Upper lobe of left lung (tissue), 6 donors: ENCODE data around the gene KRTAP4-4. TPM values are rescaled to one million over a fixed set of nuclear protein-coding genes. Genes with fewer than 3 reads are reported as not detected.

ENCODE experiments used
- ATAC-seq, 2 donors: fragments of 200-7000 bp; cut with Tn5 transposase; one replicate each; pipeline ENCODE4 v1.9.1; 2022; ENCODE audit warnings: mild to moderate bottlenecking in 2 of 2, moderate library complexity in 2 of 2; ENCODE audit not compliant: low FRiP score in 2 of 2
- DNase-seq, 2 donors: peaks; one replicate each; pipeline ENCODE4 v3.0.0-alpha.2; 2019 to 2020
- H3K27ac ChIP-seq, 4 donors: fragments of 200-600 bp; sonication (generic); one replicate each; pipeline ENCODE4 v1.5.1; 2016 to 2019
- H3K27me3 ChIP-seq, 4 donors: fragments of 200-600 bp; sonication (generic); one replicate each; pipeline ENCODE4 v1.5.1; 2017 to 2019
- H3K36me3 ChIP-seq, 4 donors: fragments of 200-600 bp; sonication (generic); one replicate each; pipeline ENCODE4 v1.5.1; 2016 to 2019
- H3K4me1 ChIP-seq, 4 donors: fragments of 200-600 bp; sonication (generic); one replicate each; pipeline ENCODE4 v1.5.1; 2018 to 2019
- H3K4me3 ChIP-seq, 4 donors: fragments of 200-600 bp; sonication (generic); one replicate each; pipeline ENCODE4 v1.5.1; 2017 to 2019; ENCODE audit warnings: mild to moderate bottlenecking in 2 of 4, moderate library complexity in 1 of 4
- H3K9me3 ChIP-seq, 4 donors: fragments of 200-600 bp; sonication (generic); one replicate each; pipeline ENCODE4 v1.5.1; 2018 to 2019
- EP300 ChIP-seq, 4 donors: sonication (generic); formaldehyde crosslinking; IDR thresholded peaks; one replicate each; pipeline ENCODE4 v1.5.1; 2017; ENCODE audit warnings: antibody characterized with exemption in 4 of 4, control low read depth in 2 of 4
- POLR2A ChIP-seq, 4 donors: fragments of 450-650 bp; IDR thresholded peaks; one replicate each; pipeline ENCODE4 v1.5.1; 2016 to 2017; ENCODE audit warnings: antibody characterized with exemption in 4 of 4, mild to moderate bottlenecking in 2 of 4
- POLR2AphosphoS5 ChIP-seq, 2 donors: sonication (generic); formaldehyde crosslinking; IDR thresholded peaks; one replicate each; pipeline ENCODE4 v1.5.1; 2017; ENCODE audit warnings: antibody characterized with exemption in 2 of 2
- WGBS, 2 donors: methylation state at CpG; one replicate each; pipeline ENCODE4 v1.1.5; 2017 to 2018; 5-methylcytosine and 5-hydroxymethylcytosine counted together
- total RNA-seq, 6 donors: library from RNA; depleted of rRNA in 4 of 6; stranded (reverse); fragments of >200 nt in 4 of 6; gene quantifications; one replicate each; pipeline versions ENCODE4 v1.1.0 to v1.2.1, GENCODE V29; 2016 to 2021
- TF ChIP-seq, protein P1 (sequence below), 6 experiments: fragments of 450-650 bp in 4 of 6; fragments of 200-600 bp in 2 of 6; sonication (generic) in 2 of 6; IDR thresholded peaks; one replicate each; pipeline ENCODE4 v1.5.1; 2016 to 2019; ENCODE audit warnings: antibody characterized with exemption in 6 of 6
- donor health status: DM: no; HTN: no; CAD: no; lungs with moderate emphysema.
- donor health status: DM: no; HTN: yes; CAD: no; lungs with severe emphysema.

The KRTAP4-4 gene
- total RNA-seq, 6 donors from 2014 or later: not detected

DNA sequence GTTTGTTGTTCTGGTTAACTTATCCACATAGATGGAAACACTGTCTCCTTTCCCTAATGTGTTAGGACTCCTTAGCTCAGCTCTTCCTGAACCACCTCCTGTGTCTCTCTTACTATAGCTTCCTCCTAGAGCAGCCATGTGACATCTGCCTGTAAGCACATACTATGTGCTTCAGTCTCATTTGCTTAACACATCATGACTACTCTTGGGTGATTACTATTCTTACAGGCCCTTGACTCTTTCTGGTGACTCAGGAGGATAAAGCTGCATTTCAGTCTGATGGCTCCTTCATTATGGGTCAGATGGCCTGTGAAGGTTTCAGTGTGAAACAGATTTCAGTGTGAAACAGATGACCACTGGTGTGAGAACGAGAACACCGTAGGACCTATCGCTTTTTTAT is 17.8 kb upstream of the KRTAP4-4 start:
- H3K27me3 ChIP-seq: no peaks in the 10 kb centered on the region
- ATAC-seq (peak in 1 of 2 donors; percentile 50), DNase-seq (no peak)
- no peaks in the 10 kb centered on the region for H3K36me3 ChIP-seq
- 91 to 94% methylated on average over 3 of the region's 3 CpGs for WGBS, 2 donors
- no peak overlapping the region for H3K27ac ChIP-seq
- no peaks in the 10 kb centered on the region for H3K4me1 ChIP-seq
- H3K4me3 ChIP-seq: no peak overlapping the region
- TF ChIP-seq, protein P1, sequence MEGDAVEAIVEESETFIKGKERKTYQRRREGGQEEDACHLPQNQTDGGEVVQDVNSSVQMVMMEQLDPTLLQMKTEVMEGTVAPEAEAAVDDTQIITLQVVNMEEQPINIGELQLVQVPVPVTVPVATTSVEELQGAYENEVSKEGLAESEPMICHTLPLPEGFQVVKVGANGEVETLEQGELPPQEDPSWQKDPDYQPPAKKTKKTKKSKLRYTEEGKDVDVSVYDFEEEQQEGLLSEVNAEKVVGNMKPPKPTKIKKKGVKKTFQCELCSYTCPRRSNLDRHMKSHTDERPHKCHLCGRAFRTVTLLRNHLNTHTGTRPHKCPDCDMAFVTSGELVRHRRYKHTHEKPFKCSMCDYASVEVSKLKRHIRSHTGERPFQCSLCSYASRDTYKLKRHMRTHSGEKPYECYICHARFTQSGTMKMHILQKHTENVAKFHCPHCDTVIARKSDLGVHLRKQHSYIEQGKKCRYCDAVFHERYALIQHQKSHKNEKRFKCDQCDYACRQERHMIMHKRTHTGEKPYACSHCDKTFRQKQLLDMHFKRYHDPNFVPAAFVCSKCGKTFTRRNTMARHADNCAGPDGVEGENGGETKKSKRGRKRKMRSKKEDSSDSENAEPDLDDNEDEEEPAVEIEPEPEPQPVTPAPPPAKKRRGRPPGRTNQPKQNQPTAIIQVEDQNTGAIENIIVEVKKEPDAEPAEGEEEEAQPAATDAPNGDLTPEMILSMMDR (IDR thresholded peaks at IDR 0.05): no peak
- no peak for TF ChIP-seq POLR2AphosphoS5 (IDR thresholded peaks at IDR 0.05)
- TF ChIP-seq EP300 (IDR thresholded peaks at IDR 0.05): no peak
- TF ChIP-seq POLR2A (IDR thresholded peaks at IDR 0.05): no peak
- no peaks in the 10 kb centered on the region for H3K9me3 ChIP-seq

DNA sequence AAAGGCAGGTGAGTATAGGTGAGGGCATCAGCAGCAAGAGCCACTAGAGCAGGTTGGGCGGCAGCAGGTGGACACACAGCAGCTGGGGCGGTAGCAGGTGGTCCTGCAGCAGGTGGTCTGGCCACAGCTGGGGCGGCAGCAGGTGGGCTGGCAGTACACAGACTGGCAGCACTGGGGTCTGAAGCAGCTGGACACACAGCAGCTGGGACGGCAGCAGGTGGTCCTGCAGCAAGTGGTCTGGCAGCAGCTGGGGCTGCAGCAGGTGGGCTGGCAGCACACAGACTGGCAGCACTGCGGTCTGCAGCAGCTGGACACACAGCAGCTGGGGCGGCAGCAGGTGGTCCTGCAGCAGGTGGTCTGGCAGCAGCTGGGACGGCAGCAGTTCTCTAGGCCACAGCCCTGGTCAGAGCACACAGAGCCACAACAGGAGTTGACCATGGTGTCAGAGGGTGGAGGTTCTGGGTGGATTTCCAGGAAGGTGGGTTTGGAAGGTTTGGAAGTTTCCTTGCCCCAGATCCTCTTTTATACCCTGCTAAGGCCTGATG is 17.3 kb upstream of the KRTAP4-4 start, which contains the start of gene KRTAP4-2:
Gene KRTAP4-2, minus strand, starts transcription at position 495 of the 545 bp plus-strand sequence. Its CDS starts 57 bp downstream, at position 438.
- ATAC-seq (no peak), DNase-seq (peak in 1 of 2 donors; percentile 56)
- H3K4me3 ChIP-seq: no peak within 1 kb of the TSS
- 86 to 92% methylated on average over 4 to 7 of the region's 7 CpGs for WGBS, 2 donors
- H3K27me3 ChIP-seq: no peaks in the 10 kb centered on the region
- no peaks in the 10 kb centered on the region for H3K36me3 ChIP-seq
- no peak within 1 kb of the TSS for H3K27ac ChIP-seq
- TF ChIP-seq POLR2AphosphoS5 (IDR thresholded peaks at IDR 0.05): no peak
- no peak for TF ChIP-seq EP300 (IDR thresholded peaks at IDR 0.05)
- TF ChIP-seq POLR2A (IDR thresholded peaks at IDR 0.05): no peak
- TF ChIP-seq, protein P1 (IDR thresholded peaks at IDR 0.05): no peak
- H3K9me3 ChIP-seq: no peaks in the 10 kb centered on the region
- H3K4me1 ChIP-seq: no peaks in the 10 kb centered on the region

DNA sequence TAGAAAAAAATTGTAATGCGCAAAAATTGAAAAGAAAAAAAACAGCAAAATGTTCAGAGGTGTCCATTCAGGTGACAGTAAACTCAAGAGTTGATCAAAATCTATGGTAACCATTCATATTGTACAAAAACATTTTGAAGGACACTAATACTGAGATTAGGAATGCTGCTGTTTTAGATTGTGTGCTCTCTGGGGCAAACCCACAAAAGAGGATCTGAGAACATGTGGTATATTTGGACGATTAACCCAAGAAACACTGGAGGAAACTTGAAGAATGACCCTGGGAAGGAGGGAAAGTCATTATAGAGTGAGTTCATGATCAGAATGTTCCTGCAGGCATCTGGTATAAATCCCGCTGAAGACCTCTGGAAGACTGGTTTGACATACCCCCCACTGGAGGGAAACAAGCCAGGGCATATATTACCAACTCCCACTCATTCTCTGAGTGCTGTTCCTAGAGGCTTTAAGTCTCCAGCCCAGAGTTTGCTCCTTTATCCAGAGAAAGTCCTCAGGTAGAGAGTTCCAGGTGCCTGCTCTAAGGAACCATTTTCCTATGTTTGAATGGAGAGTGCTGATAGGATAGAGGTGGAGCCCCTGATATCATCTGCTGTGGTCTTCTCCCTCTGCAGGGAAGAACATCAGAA is 16.3 kb upstream of the KRTAP4-4 start:
- WGBS, 2 donors: 74 to 82% methylated on average over 3 of the region's 3 CpGs
- H3K4me1 ChIP-seq: no peaks in the 10 kb centered on the region
- H3K4me3 ChIP-seq: no peak overlapping the region
- H3K27ac ChIP-seq: no peak overlapping the region
- no peaks in the 10 kb centered on the region for H3K9me3 ChIP-seq
- H3K27me3 ChIP-seq: no peaks in the 10 kb centered on the region
- H3K36me3 ChIP-seq: no peaks in the 10 kb centered on the region
- ATAC-seq: no peak
- DNase-seq: no peak
- TF ChIP-seq EP300 (IDR thresholded peaks at IDR 0.05): no peak
- TF ChIP-seq, protein P1 (IDR thresholded peaks at IDR 0.05): no peak
- TF ChIP-seq POLR2A (IDR thresholded peaks at IDR 0.05): no peak
- TF ChIP-seq POLR2AphosphoS5 (IDR thresholded peaks at IDR 0.05): no peak

DNA sequence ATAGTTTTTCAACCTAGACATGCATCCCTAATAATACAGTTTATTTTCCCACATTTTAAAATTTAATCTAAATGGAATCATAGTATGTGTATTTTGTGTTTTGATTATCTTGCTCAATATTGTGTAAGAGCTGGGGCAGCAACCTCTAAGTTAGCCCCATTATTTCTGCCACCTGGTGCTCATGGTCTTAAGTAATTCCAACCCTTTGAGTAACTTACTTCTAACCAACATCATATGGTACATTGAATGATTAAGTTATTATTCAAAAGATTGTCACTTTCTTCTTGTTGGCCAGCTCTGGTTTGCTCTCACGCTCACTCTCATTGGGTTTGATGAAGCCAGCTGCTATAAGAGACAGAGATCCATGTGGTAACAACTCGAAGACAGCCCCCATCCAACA is 11.3 kb upstream of the KRTAP4-4 start:
- Histone ChIP-seq H3K27ac (no peak overlapping the region), H3K4me1 (no peaks in the 10 kb centered on the region), H3K4me3 (no peak overlapping the region), H3K27me3 (no peaks in the 10 kb centered on the region), H3K36me3 (no peaks in the 10 kb centered on the region), H3K9me3 (no peaks in the 10 kb centered on the region)
- no peak for ATAC-seq
- TF ChIP-seq, protein P1 (IDR thresholded peaks at IDR 0.05): no peak
- no peak for TF ChIP-seq POLR2AphosphoS5 (IDR thresholded peaks at IDR 0.05)
- TF ChIP-seq EP300 (IDR thresholded peaks at IDR 0.05): no peak
- TF ChIP-seq POLR2A (IDR thresholded peaks at IDR 0.05): no peak
- no peak for DNase-seq
- WGBS, 2 donors: 68 to 83% methylated on average over 2 of the region's 2 CpGs

DNA sequence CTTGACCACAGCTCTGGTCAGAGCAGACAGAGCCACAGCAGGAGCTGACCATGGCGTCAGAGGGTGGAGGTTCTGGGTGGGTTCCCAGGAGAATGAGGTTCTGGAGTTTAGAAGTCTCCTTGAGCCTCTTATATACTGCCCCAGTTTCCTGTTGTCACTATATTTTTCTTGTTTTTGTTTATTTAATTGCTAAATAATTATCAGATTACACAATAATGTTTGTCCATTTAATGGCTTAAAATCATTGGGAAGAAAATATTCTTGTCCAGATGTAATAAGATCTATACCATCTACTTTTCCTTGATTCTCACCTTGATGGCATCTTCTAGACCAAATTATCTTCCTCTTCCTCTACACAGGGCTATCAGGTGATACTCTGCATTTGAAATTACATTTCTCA is 7.6 kb upstream of the KRTAP4-4 start, which contains the start of gene KRTAP4-3:
Gene KRTAP4-3, minus strand, starts transcription at position 101 of the 400 bp plus-strand sequence. Its CDS starts 49 bp downstream, at position 52.
- ATAC-seq (no peak), DNase-seq (no peak)
- Histone ChIP-seq H3K4me1 (no peaks in the 10 kb centered on the region), H3K27me3 (no peaks in the 10 kb centered on the region), H3K36me3 (no peaks in the 10 kb centered on the region), H3K9me3 (no peaks in the 10 kb centered on the region), H3K27ac (no peak within 1 kb of the TSS), H3K4me3 (no peak within 1 kb of the TSS)
- 68 to 80% methylated on average over 1 of the region's 1 CpG for WGBS, 2 donors
- TF ChIP-seq POLR2A (IDR thresholded peaks at IDR 0.05): no peak
- no peak for TF ChIP-seq POLR2AphosphoS5 (IDR thresholded peaks at IDR 0.05)
- TF ChIP-seq, protein P1 (IDR thresholded peaks at IDR 0.05): no peak
- TF ChIP-seq EP300 (IDR thresholded peaks at IDR 0.05): no peak
